ENCODE data around the gene KIRREL3.
A peak's percentile ranks its signal among the peaks of the same experiment; 100 is the strongest.
"Not testable (repeated sequence)": the region's sequence is repeated elsewhere in the genome, so short reads cannot be mapped to it uniquely, and the experiment has no call there.

KIRREL3 gene

GRCh38 chr11:126996036-126996804 is 4.3 kb downstream of the KIRREL3 start:
- DNase-seq, result no peak

GRCh38 chr11:126993599-126993998 is 7.0 kb downstream of the KIRREL3 start:
- no peak for DNase-seq

GRCh38 chr11:126992804-126993111 is 7.8 kb downstream of the KIRREL3 start:
- no peak for DNase-seq

GRCh38 chr11:126992065-126992803 is 8.3 kb downstream of the KIRREL3 start:
- no peak for DNase-seq

- DNase-seq, result no peak
These were observed 9.0 kb downstream of the KIRREL3 start for GRCh38 chr11:126991596-126991995.

- DNase-seq, result no peak
These were observed 9.7 kb downstream of the KIRREL3 start for GRCh38 chr11:126990716-126991480.

GRCh38 chr11:126989942-126990715 is 10.4 kb downstream of the KIRREL3 start:
- DNase-seq, result peak in 3 of 6 experiments; percentile 11 to 23 (median 15)

- DNase-seq, result no peak
These were observed 11.9 kb downstream of the KIRREL3 start for GRCh38 chr11:126988655-126989054.

- no peak for DNase-seq
These were observed 18.9 kb downstream of the KIRREL3 start for GRCh38 chr11:126981635-126982034.

GRCh38 chr11:126978911-126979310 is 21.7 kb downstream of the KIRREL3 start:
- no peak for DNase-seq

- no peak for DNase-seq
These were observed 22.4 kb downstream of the KIRREL3 start for GRCh38 chr11:126978165-126978564.

- no peak for DNase-seq
These were observed 27.5 kb downstream of the KIRREL3 start for GRCh38 chr11:126973051-126973450.

- no peak for DNase-seq
These were observed 29.3 kb downstream of the KIRREL3 start for GRCh38 chr11:126971305-126971704.

- no peak for DNase-seq
These were observed 30.6 kb downstream of the KIRREL3 start for GRCh38 chr11:126969865-126970479.

GRCh38 chr11:126968915-126969314 is 31.7 kb downstream of the KIRREL3 start:
- no peak for DNase-seq

- no peak for DNase-seq
These were observed 35.2 kb downstream of the KIRREL3 start for GRCh38 chr11:126965331-126965730.

- DNase-seq, result no peak
These were observed 36.8 kb downstream of the KIRREL3 start for GRCh38 chr11:126963603-126964363.

GRCh38 chr11:126963115-126963514 is 37.5 kb downstream of the KIRREL3 start:
- DNase-seq, result no peak

- no peak for DNase-seq
These were observed 40.9 kb downstream of the KIRREL3 start for GRCh38 chr11:126959700-126960099.

- DNase-seq, result no peak
These were observed 43.9 kb downstream of the KIRREL3 start for GRCh38 chr11:126956635-126957034.

GRCh38 chr11:126952533-126952932 is 48.0 kb downstream of the KIRREL3 start:
- DNase-seq, result not testable (repeated sequence)

GRCh38 chr11:126951465-126951864 is 49.1 kb downstream of the KIRREL3 start:
- no peak for DNase-seq

Data from stimulated activated naive CD4-positive, alpha-beta T cell (primary cell).